GM23338 (cell line): ENCODE measurements around the gene TGOLN2. TPM values are rescaled to one million over a fixed set of nuclear protein-coding genes. Genes with fewer than 3 reads are reported as not detected.
A peak's percentile ranks its signal among the peaks of the same experiment; 100 is the strongest.
"Not testable (repeated sequence)": the region's sequence is repeated elsewhere in the genome, so short reads cannot be mapped to it uniquely, and the experiment has no call there.

ENCODE experiments used
- ATAC-seq: fragments of 200-7000 bp; cut with Tn5 transposase; 3 replicates; pipeline ENCODE4 v1.9.1; 2020
- DNase-seq: peaks from one replicate; pipeline ENCODE4 v3.0.0-alpha.2; 2015; ENCODE audit warnings: low spot score
- H2AFZ ChIP-seq: fragments of 200-600 bp; sonication (generic); 2 replicates; pipeline ENCODE4 v1.8.0; 2016; ENCODE audit warnings: antibody characterized with exemption, mild to moderate bottlenecking, moderate library complexity
- H3F3A ChIP-seq: fragments of 200-600 bp; sonication (generic); replicated peaks from 2 replicates; pipeline ENCODE4 v1.8.0; 2017; ENCODE audit warnings: antibody characterized with exemption, mixed run types, low read depth
- H3K27ac ChIP-seq: fragments of 200-600 bp; sonication (generic); 2 replicates; pipeline ENCODE4 v1.6.1; 2016; ENCODE audit warnings: low read depth
- H3K27me3 ChIP-seq: fragments of 200-600 bp; sonication (generic); 2 replicates; pipeline ENCODE4 v1.8.0; 2016; ENCODE audit warnings: mild to moderate bottlenecking, mixed run types, moderate library complexity; ENCODE audit not compliant: insufficient read depth
- H3K36me3 ChIP-seq: fragments of 200-600 bp; sonication (generic); 2 replicates; pipeline ENCODE4 v1.8.0; 2016; ENCODE audit warnings: mild to moderate bottlenecking; ENCODE audit not compliant: insufficient read depth
- H3K4me1 ChIP-seq: fragments of 200-600 bp; sonication (generic); 2 replicates; pipeline ENCODE4 v1.8.0; 2016; ENCODE audit warnings: mild to moderate bottlenecking, moderate library complexity; ENCODE audit not compliant: insufficient read depth
- H3K4me2 ChIP-seq: fragments of 200-600 bp; sonication (generic); 2 replicates; pipeline ENCODE4 v1.7.1; 2017; ENCODE audit warnings: mixed run types
- H3K4me3 ChIP-seq: fragments of 200-600 bp; sonication (generic); 2 replicates; pipeline ENCODE4 v1.6.1; 2016; ENCODE audit warnings: mixed run types
- H3K79me2 ChIP-seq: fragments of 200-600 bp; sonication (generic); replicated peaks from 2 replicates; pipeline ENCODE4 v1.8.0; 2017; ENCODE audit warnings: mild to moderate bottlenecking; ENCODE audit not compliant: insufficient read depth
- H3K9me2 ChIP-seq: fragments of 200-600 bp; sonication (generic); 2 replicates; pipeline ENCODE4 v1.8.0; 2017; ENCODE audit not compliant: insufficient read depth
- H4K20me1 ChIP-seq: fragments of 200-600 bp; sonication (generic); replicated peaks from 2 replicates; pipeline ENCODE4 v1.8.0; 2017; ENCODE audit warnings: mild to moderate bottlenecking; ENCODE audit not compliant: insufficient read depth
- H3K27ac Mint-ChIP-seq: 2 replicates; pipeline ENCODE4 v1.8.0; 2020; ENCODE audit warnings: inconsistent platforms, mild to moderate bottlenecking, moderate library complexity, mixed read lengths
- H3K27me3 Mint-ChIP-seq: 3 replicates; pipeline ENCODE4 v1.8.0; 2022; ENCODE audit warnings: low read depth, mild to moderate bottlenecking, moderate library complexity, mixed read lengths, inconsistent platforms; ENCODE audit not compliant: insufficient read depth, poor library complexity
- H3K36me3 Mint-ChIP-seq: 3 replicates; pipeline ENCODE4 v1.8.0; 2021; ENCODE audit warnings: low read depth, mild to moderate bottlenecking, inconsistent platforms, moderate library complexity, mixed read lengths
- H3K4me1 Mint-ChIP-seq: 3 replicates; pipeline ENCODE4 v1.8.0; 2020; ENCODE audit warnings: mild to moderate bottlenecking, inconsistent platforms, mixed read lengths
- H3K4me3 Mint-ChIP-seq: 3 replicates; pipeline ENCODE4 v1.8.0; 2021; ENCODE audit warnings: moderate library complexity, mild to moderate bottlenecking, inconsistent platforms, mixed read lengths
- H3K9me3 Mint-ChIP-seq: 3 replicates; pipeline ENCODE4 v1.8.0; 2020; ENCODE audit warnings: moderate library complexity, mild to moderate bottlenecking, inconsistent platforms, mixed read lengths
- ETS1 ChIP-seq: IDR thresholded peaks from 2 replicates; pipeline ENCODE4 v1.6.1; 2016; ENCODE audit warnings: antibody characterized with exemption
- EZH2 ChIP-seq: fragments of 200-600 bp; sonication (generic); IDR thresholded peaks from one replicate; pipeline ENCODE4 v1.8.0; 2017; ENCODE audit warnings: antibody characterized with exemption, mild to moderate bottlenecking, low read depth; ENCODE audit not compliant: unreplicated experiment
- JUNB ChIP-seq: IDR thresholded peaks from one replicate; pipeline ENCODE4 v1.6.1; 2016; ENCODE audit warnings: antibody characterized with exemption; ENCODE audit not compliant: unreplicated experiment
- NANOG ChIP-seq: IDR thresholded peaks from 2 replicates; pipeline ENCODE4 v1.6.1; 2016; ENCODE audit warnings: antibody characterized with exemption, borderline replicate concordance
- STAT1 ChIP-seq: IDR thresholded peaks from one replicate; pipeline ENCODE4 v1.6.1; 2016; ENCODE audit warnings: antibody characterized with exemption; ENCODE audit not compliant: unreplicated experiment
- ZNF331 ChIP-seq: fragments of 250-450 bp; sonication (Bioruptor Pico); IDR thresholded peaks from 2 replicates; pipeline ENCODE4 v1.5.0; 2020; ENCODE audit warnings: low read depth, mild to moderate bottlenecking, moderate library complexity
- ZNF462 ChIP-seq: fragments of 250-450 bp; sonication (Bioruptor Pico); IDR thresholded peaks from 2 replicates; pipeline ENCODE4 v1.5.0; 2020; ENCODE audit warnings: mild to moderate bottlenecking, moderate library complexity
- polyA plus RNA-seq: library from polyadenylated mRNA; unstranded; fragments of >200 nt; fragmentation: Nextera tagmentation; extraction: Ambion mirVana; gene quantifications from 2 replicates; pipeline ENCODE4 v1.2.1, GENCODE V29; 2016
- total RNA-seq: library from RNA; depleted of rRNA; stranded (reverse); fragments of >200 nt; shearing (Covaris generic); gene quantifications from 2 replicates; pipeline ENCODE4 v1.2.3, GENCODE V29; 2014
- TF ChIP-seq, protein P1 (sequence below): IDR thresholded peaks from one replicate; pipeline ENCODE4 v1.6.1; 2018; ENCODE audit warnings: antibody characterized with exemption; ENCODE audit not compliant: unreplicated experiment

The TGOLN2 gene
- total and polyA plus RNA-seq, 2 experiments from 2014 or later: 20.8 to 48.3 TPM

GRCh38 chr2:85318222-85319074 is 9.3 kb downstream of the TGOLN2 start (continued):
- TF ChIP-seq ZNF462 (no peak), ZNF331 (no peak)

DNA sequence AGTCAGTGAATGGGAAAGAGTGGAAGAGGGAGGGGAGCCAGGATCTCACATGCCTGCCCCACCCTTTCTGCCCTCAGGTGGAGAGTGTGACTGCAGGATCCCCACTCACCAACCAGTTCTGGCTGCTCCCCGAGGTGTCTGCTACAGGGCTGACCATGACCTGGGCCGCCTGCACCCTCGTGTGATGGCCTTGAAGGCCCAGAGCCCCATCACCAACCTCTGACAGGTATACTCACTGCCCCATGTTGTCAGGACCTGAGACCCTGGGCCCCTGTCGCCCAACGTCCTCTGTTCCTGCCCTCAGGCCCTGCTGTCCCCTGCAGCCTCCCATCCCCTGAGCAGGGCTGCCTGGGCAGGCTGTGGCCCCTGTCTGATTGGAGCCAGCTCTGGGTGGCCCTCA is 11.9 kb downstream of the TGOLN2 start:
- H3F3A ChIP-seq, H3K4me3 ChIP-seq, H3K9me3 Mint-ChIP-seq, H3K79me2 ChIP-seq, DNase-seq, H3K36me3 ChIP-seq, H3K4me3 Mint-ChIP-seq, H3K27ac Mint-ChIP-seq, ATAC-seq, H3K4me1 Mint-ChIP-seq, H2AFZ ChIP-seq, H3K9me2 ChIP-seq, H3K27ac ChIP-seq, H3K4me2 ChIP-seq, H3K4me1 ChIP-seq, H4K20me1 ChIP-seq, H3K27me3 ChIP-seq: not testable (repeated sequence)
- Mint-ChIP-seq H3K27me3 (peaks cover 14% of the 10 kb centered on the region), H3K36me3 (peaks cover 32% of the 10 kb centered on the region)

GRCh38 chr2:85314884-85315242 is 12.9 kb downstream of the TGOLN2 start:
- no peak for DNase-seq
- TF ChIP-seq EZH2 (no peak), JUNB (no peak), STAT1 (no peak), ETS1 (no peak), NANOG (no peak)
- TF ChIP-seq, protein P1, sequence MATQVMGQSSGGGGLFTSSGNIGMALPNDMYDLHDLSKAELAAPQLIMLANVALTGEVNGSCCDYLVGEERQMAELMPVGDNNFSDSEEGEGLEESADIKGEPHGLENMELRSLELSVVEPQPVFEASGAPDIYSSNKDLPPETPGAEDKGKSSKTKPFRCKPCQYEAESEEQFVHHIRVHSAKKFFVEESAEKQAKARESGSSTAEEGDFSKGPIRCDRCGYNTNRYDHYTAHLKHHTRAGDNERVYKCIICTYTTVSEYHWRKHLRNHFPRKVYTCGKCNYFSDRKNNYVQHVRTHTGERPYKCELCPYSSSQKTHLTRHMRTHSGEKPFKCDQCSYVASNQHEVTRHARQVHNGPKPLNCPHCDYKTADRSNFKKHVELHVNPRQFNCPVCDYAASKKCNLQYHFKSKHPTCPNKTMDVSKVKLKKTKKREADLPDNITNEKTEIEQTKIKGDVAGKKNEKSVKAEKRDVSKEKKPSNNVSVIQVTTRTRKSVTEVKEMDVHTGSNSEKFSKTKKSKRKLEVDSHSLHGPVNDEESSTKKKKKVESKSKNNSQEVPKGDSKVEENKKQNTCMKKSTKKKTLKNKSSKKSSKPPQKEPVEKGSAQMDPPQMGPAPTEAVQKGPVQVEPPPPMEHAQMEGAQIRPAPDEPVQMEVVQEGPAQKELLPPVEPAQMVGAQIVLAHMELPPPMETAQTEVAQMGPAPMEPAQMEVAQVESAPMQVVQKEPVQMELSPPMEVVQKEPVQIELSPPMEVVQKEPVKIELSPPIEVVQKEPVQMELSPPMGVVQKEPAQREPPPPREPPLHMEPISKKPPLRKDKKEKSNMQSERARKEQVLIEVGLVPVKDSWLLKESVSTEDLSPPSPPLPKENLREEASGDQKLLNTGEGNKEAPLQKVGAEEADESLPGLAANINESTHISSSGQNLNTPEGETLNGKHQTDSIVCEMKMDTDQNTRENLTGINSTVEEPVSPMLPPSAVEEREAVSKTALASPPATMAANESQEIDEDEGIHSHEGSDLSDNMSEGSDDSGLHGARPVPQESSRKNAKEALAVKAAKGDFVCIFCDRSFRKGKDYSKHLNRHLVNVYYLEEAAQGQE: no peak

More at GRCh38 chr2:85314884-85315242, 12.9 kb downstream of the TGOLN2 start:
- Mint-ChIP-seq H3K27me3 (peaks cover 12% of the 10 kb centered on the region), H3K27ac (no peak overlapping the region), H3K4me3 (no peak overlapping the region), H3K36me3 (peaks cover 35% of the 10 kb centered on the region), H3K4me1 (peaks cover 6% of the 10 kb centered on the region), H3K9me3 (no peaks in the 10 kb centered on the region)
- Histone ChIP-seq H3K27me3 (no peaks in the 10 kb centered on the region), H4K20me1 (peaks cover 2% of the 10 kb centered on the region), H3K36me3 (no peaks in the 10 kb centered on the region), H3F3A (no peaks in the 10 kb centered on the region; the same call in 1 of the 2 replicates), H2AFZ (no peak overlapping the region), H3K79me2 (peaks cover 1% of the 10 kb centered on the region; the same call in 1 of the 2 replicates), H3K4me3 (no peak overlapping the region), H3K9me2 (no peaks in the 10 kb centered on the region), H3K4me1 (peaks cover 4% of the 10 kb centered on the region; the same call in 1 of the 2 replicates), H3K4me2 (no peak overlapping the region), H3K27ac (no peak overlapping the region)
- ATAC-seq: peak; percentile 5; the same call in 1 of the 3 replicates
